ENCODE data around the gene ANXA8.
"Not testable (repeated sequence)": the region's sequence is repeated elsewhere in the genome, so short reads cannot be mapped to it uniquely, and the experiment has no call there.

DNA sequence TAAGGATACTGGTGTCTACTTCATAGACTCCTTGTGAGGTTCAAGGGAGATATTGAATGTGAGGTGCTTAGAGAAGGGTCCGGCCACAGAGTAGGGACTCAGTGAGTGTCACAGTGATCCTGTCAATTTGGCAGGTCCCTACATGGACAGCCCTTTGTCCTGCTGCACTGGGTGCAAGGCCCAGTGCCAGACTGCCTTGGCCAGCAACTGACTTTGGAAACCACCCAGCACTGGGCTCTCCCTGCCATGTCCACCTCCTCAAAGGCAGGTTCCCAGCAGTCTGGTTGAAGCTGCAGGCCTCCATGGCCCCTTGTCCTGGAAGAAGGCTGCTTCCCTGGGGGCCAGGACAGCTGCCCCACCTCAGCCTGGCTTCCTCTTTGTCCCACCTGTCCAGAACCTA, 1.5 kb downstream of the ANXA8 start:
- TF ChIP-seq, protein P1, sequence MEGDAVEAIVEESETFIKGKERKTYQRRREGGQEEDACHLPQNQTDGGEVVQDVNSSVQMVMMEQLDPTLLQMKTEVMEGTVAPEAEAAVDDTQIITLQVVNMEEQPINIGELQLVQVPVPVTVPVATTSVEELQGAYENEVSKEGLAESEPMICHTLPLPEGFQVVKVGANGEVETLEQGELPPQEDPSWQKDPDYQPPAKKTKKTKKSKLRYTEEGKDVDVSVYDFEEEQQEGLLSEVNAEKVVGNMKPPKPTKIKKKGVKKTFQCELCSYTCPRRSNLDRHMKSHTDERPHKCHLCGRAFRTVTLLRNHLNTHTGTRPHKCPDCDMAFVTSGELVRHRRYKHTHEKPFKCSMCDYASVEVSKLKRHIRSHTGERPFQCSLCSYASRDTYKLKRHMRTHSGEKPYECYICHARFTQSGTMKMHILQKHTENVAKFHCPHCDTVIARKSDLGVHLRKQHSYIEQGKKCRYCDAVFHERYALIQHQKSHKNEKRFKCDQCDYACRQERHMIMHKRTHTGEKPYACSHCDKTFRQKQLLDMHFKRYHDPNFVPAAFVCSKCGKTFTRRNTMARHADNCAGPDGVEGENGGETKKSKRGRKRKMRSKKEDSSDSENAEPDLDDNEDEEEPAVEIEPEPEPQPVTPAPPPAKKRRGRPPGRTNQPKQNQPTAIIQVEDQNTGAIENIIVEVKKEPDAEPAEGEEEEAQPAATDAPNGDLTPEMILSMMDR (IDR thresholded peaks at IDR 0.05), result not testable (repeated sequence)
- TF ChIP-seq EP300, POLR2A, POLR2AphosphoS5 (IDR thresholded peaks at IDR 0.05): not testable (repeated sequence)

All from upper lobe of left lung (tissue), 4 donors.